Fibroblast of lung (primary cell): ENCODE measurements around the gene STX1B. TPM values are rescaled to one million over a fixed set of nuclear protein-coding genes. Genes with fewer than 3 reads are reported as not detected.
A peak's percentile ranks its signal among the peaks of the same experiment; 100 is the strongest.

ENCODE experiments used
- DNase-seq, 2 donors: peaks; one replicate each; pipeline versions ENCODE4 v3.0.0 to v3.0.0-alpha.2; 2010; ENCODE audit warnings: low read depth in 2 of 2
- H2AFZ ChIP-seq: 2 replicates; pipeline ENCODE4 v1.5.1; 2012; ENCODE audit warnings: low read length, control low read depth, inconsistent platforms
- H3K27ac ChIP-seq: 2 replicates; pipeline ENCODE4 v1.5.1; 2011; ENCODE audit warnings: low read length, control low read depth; ENCODE audit not compliant: insufficient read depth
- H3K27me3 ChIP-seq: 2 replicates; pipeline ENCODE4 v1.5.1; 2011; ENCODE audit warnings: mild to moderate bottlenecking, low read length; ENCODE audit not compliant: control insufficient read depth, insufficient read depth
- H3K36me3 ChIP-seq: 2 replicates; pipeline ENCODE4 v1.5.1; 2011; ENCODE audit warnings: low read length; ENCODE audit not compliant: control insufficient read depth, insufficient read depth
- H3K4me1 ChIP-seq: 2 replicates; pipeline ENCODE4 v1.5.1; 2011; ENCODE audit warnings: low read length; ENCODE audit not compliant: control insufficient read depth, insufficient read depth; ENCODE audit errors: extremely low read depth
- H3K4me2 ChIP-seq: 2 replicates; pipeline ENCODE4 v1.5.1; 2011; ENCODE audit warnings: low read length, control low read depth; ENCODE audit not compliant: insufficient read depth; ENCODE audit errors: extremely low read depth
- H3K4me3 ChIP-seq, 4 experiments: fragments of 200-600 bp in 1 of 4; sonication (generic) in 1 of 4; replicated peaks in 1 of 4; 2 replicates each; pipeline ENCODE4 v1.5.1; 2011 to 2016; ENCODE audit warnings: low read length in 4 of 4, low read depth in 3 of 4, mild to moderate bottlenecking in 3 of 4, control low read depth in 2 of 4, inconsistent platforms in 1 of 4, mixed read lengths in 1 of 4; ENCODE audit not compliant: insufficient read depth in 1 of 4; ENCODE audit errors: control extremely low read depth in 1 of 4
- H3K79me2 ChIP-seq: 2 replicates; pipeline ENCODE4 v1.5.1; 2012; ENCODE audit warnings: mild to moderate bottlenecking, low read length, inconsistent platforms; ENCODE audit not compliant: control insufficient read depth, insufficient read depth
- H3K9ac ChIP-seq: 2 replicates; pipeline ENCODE4 v1.5.1; 2011; ENCODE audit warnings: mild to moderate bottlenecking, low read length, control low read depth; ENCODE audit not compliant: insufficient read depth
- H3K9me3 ChIP-seq: 2 replicates; pipeline ENCODE4 v1.5.1; 2012; ENCODE audit warnings: low read depth, low read length; ENCODE audit not compliant: control insufficient read depth, insufficient read depth
- H4K20me1 ChIP-seq: 2 replicates; pipeline ENCODE4 v1.5.1; 2011; ENCODE audit warnings: low read length; ENCODE audit not compliant: control insufficient read depth, insufficient read depth; ENCODE audit errors: extremely low read depth
- EZH2 ChIP-seq: IDR thresholded peaks from 2 replicates; pipeline ENCODE4 v1.5.1; 2012; ENCODE audit warnings: low read length, control low read depth, mild to moderate bottlenecking; ENCODE audit errors: missing control alignments
- polyA minus RNA-seq: library from RNA; depleted of rRNA, polyadenylated mRNA; stranded (reverse); fragments of >200 nt; gene quantifications from 2 replicates; pipeline ENCODE4 v1.2.3, GENCODE V29; 2011; ENCODE audit warnings: low replicate concordance
- polyA plus RNA-seq, 2 donors: library from polyadenylated mRNA; depleted of rRNA in 1 of 2; stranded (reverse) in 1 of 2; unstranded in 1 of 2; fragments of >200 nt; gene quantifications; 2 replicates each; pipeline ENCODE4 v1.2.1, GENCODE V29; 2011 to 2012; ENCODE audit warnings: missing spikeins in 1 of 2
- total RNA-seq: library from RNA; depleted of rRNA; stranded (reverse); fragments of >200 nt; gene quantifications from 2 replicates; pipeline ENCODE4 v1.2.1, GENCODE V29; 2014
- TF ChIP-seq, protein P1 (sequence below), 2 donors: IDR thresholded peaks in 1 of 2; conservative IDR thresholded peaks in 1 of 2; 1 replicate in 1 of 2; 2 replicates in 1 of 2; pipeline ENCODE4 v1.5.1; 2011 to 2012; ENCODE audit warnings: low read length in 2 of 2, control low read depth in 1 of 2, inconsistent platforms in 1 of 2, low read depth in 1 of 2, mild to moderate bottlenecking in 1 of 2

The STX1B gene
- total RNA-seq (1.3 and 2.1 TPM in 2 replicates), polyA plus RNA-seq (1.3 and 4.2 TPM in 2 replicates), polyA minus RNA-seq (8.1 and 15.3 TPM in 2 replicates)
- polyA plus RNA-seq (2012), result 1.4 and 4.5 TPM in 2 replicates

GRCh38 chr16:31010585-31011325 is at the start of gene STX1B:
Gene STX1B (minus strand): TSS chr16:31010638. CDS start chr16:31010396, 242 bp downstream.
- Histone ChIP-seq H3K9me3 (no peaks in the 10 kb centered on the region), H3K4me3 (peak within 1 kb of the TSS; percentile 33 to 65 (median 50)), H3K36me3 (no peaks in the 10 kb centered on the region), H3K79me2 (no peaks in the 10 kb centered on the region), H4K20me1 (no peaks in the 10 kb centered on the region), H3K27me3 (peaks cover 7% of the 10 kb centered on the region), H3K4me1 (peaks cover 8% of the 10 kb centered on the region), H3K4me2 (peak within 1 kb of the TSS; percentile 82), H3K9ac (no peak within 1 kb of the TSS), H2AFZ (peak within 1 kb of the TSS; percentile 68), H3K27ac (no peak within 1 kb of the TSS)
- no peak for TF ChIP-seq EZH2
- TF ChIP-seq, protein P1, sequence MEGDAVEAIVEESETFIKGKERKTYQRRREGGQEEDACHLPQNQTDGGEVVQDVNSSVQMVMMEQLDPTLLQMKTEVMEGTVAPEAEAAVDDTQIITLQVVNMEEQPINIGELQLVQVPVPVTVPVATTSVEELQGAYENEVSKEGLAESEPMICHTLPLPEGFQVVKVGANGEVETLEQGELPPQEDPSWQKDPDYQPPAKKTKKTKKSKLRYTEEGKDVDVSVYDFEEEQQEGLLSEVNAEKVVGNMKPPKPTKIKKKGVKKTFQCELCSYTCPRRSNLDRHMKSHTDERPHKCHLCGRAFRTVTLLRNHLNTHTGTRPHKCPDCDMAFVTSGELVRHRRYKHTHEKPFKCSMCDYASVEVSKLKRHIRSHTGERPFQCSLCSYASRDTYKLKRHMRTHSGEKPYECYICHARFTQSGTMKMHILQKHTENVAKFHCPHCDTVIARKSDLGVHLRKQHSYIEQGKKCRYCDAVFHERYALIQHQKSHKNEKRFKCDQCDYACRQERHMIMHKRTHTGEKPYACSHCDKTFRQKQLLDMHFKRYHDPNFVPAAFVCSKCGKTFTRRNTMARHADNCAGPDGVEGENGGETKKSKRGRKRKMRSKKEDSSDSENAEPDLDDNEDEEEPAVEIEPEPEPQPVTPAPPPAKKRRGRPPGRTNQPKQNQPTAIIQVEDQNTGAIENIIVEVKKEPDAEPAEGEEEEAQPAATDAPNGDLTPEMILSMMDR (conservative IDR thresholded peaks at IDR 0.05 in 1 of 2, IDR thresholded peaks at IDR 0.05 in 1 of 2; ENCODE audit: low read depth in 1 of 2, low read length in 2 of 2), result no peak
- peak; percentile 41 to 47 for DNase-seq

DNA sequence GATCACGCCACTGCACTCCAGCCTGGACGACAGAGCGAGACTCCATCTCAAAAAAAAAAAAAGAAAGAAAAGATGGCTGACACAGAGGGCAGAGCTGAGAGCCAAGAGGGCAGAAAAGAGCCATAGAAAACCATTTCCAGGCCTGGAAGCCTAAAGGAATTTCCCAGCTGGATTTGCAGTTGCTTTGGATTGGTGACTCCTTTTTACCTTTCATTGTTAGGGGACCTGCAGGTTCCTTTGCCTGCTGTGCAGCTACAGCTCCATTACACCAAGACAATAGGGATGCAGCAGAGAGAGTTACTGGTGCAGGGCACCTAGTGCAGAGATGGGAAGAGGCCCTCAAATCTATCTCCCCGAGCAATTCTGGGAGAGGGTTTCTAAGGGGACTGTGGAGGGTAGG is 45.2 kb upstream of the STX1B start:
- Histone ChIP-seq H3K4me2 (no peak overlapping the region), H3K9ac (no peak overlapping the region), H3K36me3 (peaks cover 2% of the 10 kb centered on the region), H2AFZ (no peak overlapping the region), H4K20me1 (no peaks in the 10 kb centered on the region), H3K4me1 (peaks cover 7% of the 10 kb centered on the region), H3K9me3 (no peaks in the 10 kb centered on the region), H3K27me3 (no peaks in the 10 kb centered on the region), H3K4me3 (no peak overlapping the region), H3K27ac (no peak overlapping the region), H3K79me2 (no peaks in the 10 kb centered on the region)
- no peak for DNase-seq
- TF ChIP-seq, protein P1 (conservative IDR thresholded peaks at IDR 0.05 in 1 of 2, IDR thresholded peaks at IDR 0.05 in 1 of 2; ENCODE audit: low read depth in 1 of 2, low read length in 2 of 2), result no peak
- no peak for TF ChIP-seq EZH2

DNA sequence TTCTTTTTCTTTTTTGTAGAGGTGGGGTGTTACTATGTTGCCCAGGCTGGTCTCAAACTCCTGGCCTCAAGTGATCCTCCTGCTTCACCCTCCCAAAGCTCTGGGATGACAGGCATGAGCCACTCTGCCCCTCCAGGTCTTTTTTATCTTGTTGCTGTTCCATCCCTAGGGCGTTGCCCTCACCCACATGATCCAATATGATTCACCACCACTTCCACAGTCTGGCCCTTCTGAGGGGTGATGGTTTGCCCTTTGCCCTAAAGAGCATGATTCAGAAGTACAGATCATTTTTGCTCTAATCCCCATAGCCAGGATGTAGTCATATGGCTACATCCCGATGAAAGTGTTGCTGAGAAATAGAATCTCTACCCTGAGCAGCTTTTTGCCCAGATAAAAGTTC is 41.7 kb upstream of the STX1B start:
- peaks cover 7% of the 10 kb centered on the region for H3K4me1 ChIP-seq
- no peak overlapping the region for H3K9ac ChIP-seq
- peak; percentile 92 to 96 for DNase-seq
- peak overlapping the region; percentile 18 for H3K4me2 ChIP-seq
- TF ChIP-seq, protein P1 (conservative IDR thresholded peaks at IDR 0.05 in 1 of 2, IDR thresholded peaks at IDR 0.05 in 1 of 2; ENCODE audit: low read depth in 1 of 2, low read length in 2 of 2), result no peak
- TF ChIP-seq EZH2, result no peak
- no peaks in the 10 kb centered on the region for H3K36me3 ChIP-seq
- no peaks in the 10 kb centered on the region for H3K27me3 ChIP-seq
- H4K20me1 ChIP-seq, result no peaks in the 10 kb centered on the region
- H3K79me2 ChIP-seq, result no peaks in the 10 kb centered on the region
- H3K9me3 ChIP-seq, result no peaks in the 10 kb centered on the region
- peak overlapping the region; percentile 23 for H2AFZ ChIP-seq
- peak overlapping the region; percentile 75 for H3K27ac ChIP-seq
- H3K4me3 ChIP-seq, result no peak overlapping the region
